SK-N-SH treated with all-trans-retinoic acid at 6 μM for 48 hours (cell line): ENCODE measurements around the gene ETF1.

Experiments used
- CREB5 ChIP-seq: fragments of 250-450 bp; sonication (Bioruptor Pico); IDR thresholded peaks from 2 replicates; pipeline ENCODE4 v1.5.1; 2020; ENCODE audit warnings: low read depth, mild to moderate bottlenecking, moderate library complexity
- CSDC2 ChIP-seq: fragments of 250-450 bp; sonication (Bioruptor Pico); IDR thresholded peaks from 2 replicates; pipeline ENCODE4 v1.5.0; 2020; ENCODE audit warnings: mild to moderate bottlenecking, moderate library complexity
- PPARA ChIP-seq: fragments of 250-450 bp; sonication (Bioruptor Pico); IDR thresholded peaks from 2 replicates; pipeline ENCODE4 v1.5.0; 2020; ENCODE audit warnings: mild to moderate bottlenecking, borderline replicate concordance
- SNAI2 ChIP-seq: fragments of 250-450 bp; sonication (Bioruptor Pico); IDR thresholded peaks from 2 replicates; pipeline ENCODE4 v1.5.0; 2020; ENCODE audit warnings: mild to moderate bottlenecking, moderate library complexity
- TCF4 ChIP-seq: fragments of 250-450 bp; sonication (Bioruptor Pico); IDR thresholded peaks from 2 replicates; pipeline ENCODE4 v1.8.0; 2021; ENCODE audit warnings: mild to moderate bottlenecking, moderate library complexity, borderline replicate concordance
- ZFP3 ChIP-seq: fragments of 250-450 bp; sonication (Bioruptor Pico); IDR thresholded peaks from 2 replicates; pipeline ENCODE4 v1.5.0; 2020; ENCODE audit warnings: mild to moderate bottlenecking, moderate library complexity
- ZFP30 ChIP-seq: fragments of 450-650 bp; formaldehyde crosslinking; IDR thresholded peaks from 2 replicates; pipeline ENCODE4 v1.5.0; 2022; ENCODE audit warnings: mild to moderate bottlenecking, moderate library complexity
- TF ChIP-seq, protein P1 (sequence below): fragments of 250-450 bp; sonication (Bioruptor Pico); IDR thresholded peaks from 2 replicates; pipeline ENCODE4 v1.8.0; 2020; ENCODE audit warnings: mild to moderate bottlenecking, moderate library complexity, borderline replicate concordance

DNA sequence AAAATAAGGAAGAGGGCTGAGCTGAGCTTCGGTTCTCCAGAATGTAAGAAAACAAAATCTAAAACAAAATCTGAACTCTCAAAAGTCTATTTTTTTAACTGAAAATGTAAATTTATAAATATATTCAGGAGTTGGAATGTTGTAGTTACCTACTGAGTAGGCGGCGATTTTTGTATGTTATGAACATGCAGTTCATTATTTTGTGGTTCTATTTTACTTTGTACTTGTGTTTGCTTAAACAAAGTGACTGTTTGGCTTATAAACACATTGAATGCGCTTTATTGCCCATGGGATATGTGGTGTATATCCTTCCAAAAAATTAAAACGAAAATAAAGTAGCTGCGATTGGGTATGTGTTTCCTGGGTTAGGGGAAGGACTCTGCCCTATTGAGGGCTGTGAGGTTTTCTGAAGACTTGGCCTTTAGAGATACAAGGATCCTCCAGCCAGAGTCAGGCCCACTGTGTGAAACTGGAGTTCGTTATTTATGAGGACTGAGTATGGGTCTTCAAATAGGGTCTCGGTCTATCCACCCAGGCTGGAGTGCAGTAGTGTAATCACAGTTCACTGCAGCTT is 74.0 kb downstream of the ETF1 start:
- TF ChIP-seq SNAI2 (CRISPR knock-in tag) = no peak
- TF ChIP-seq CSDC2 (CRISPR knock-in tag) = no peak
- TF ChIP-seq, protein P1, sequence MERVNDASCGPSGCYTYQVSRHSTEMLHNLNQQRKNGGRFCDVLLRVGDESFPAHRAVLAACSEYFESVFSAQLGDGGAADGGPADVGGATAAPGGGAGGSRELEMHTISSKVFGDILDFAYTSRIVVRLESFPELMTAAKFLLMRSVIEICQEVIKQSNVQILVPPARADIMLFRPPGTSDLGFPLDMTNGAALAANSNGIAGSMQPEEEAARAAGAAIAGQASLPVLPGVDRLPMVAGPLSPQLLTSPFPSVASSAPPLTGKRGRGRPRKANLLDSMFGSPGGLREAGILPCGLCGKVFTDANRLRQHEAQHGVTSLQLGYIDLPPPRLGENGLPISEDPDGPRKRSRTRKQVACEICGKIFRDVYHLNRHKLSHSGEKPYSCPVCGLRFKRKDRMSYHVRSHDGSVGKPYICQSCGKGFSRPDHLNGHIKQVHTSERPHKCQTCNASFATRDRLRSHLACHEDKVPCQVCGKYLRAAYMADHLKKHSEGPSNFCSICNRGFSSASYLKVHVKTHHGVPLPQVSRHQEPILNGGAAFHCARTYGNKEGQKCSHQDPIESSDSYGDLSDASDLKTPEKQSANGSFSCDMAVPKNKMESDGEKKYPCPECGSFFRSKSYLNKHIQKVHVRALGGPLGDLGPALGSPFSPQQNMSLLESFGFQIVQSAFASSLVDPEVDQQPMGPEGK (CRISPR knock-in tag) = no peak
- no peak for TF ChIP-seq PPARA (CRISPR knock-in tag)
- TF ChIP-seq TCF4 (CRISPR knock-in tag) = no peak
- TF ChIP-seq ZFP30 = 0 out of 2 replicates have a peak, but pooled peaks have one; percentile 1
- peak; percentile 68 for TF ChIP-seq CREB5 (CRISPR knock-in tag)
- no peak for TF ChIP-seq ZFP3 (CRISPR knock-in tag)
